HG03432 (cell line): ENCODE results near the gene OSBPL9.
A peak's percentile ranks its signal among the peaks of the same experiment; 100 is the strongest.
"Not testable (repeated sequence)": the region's sequence is repeated elsewhere in the genome, so short reads cannot be mapped to it uniquely, and the experiment has no call there.

ENCODE experiments used
- ATAC-seq: cut with Tn5 transposase; IDR thresholded peaks from one replicate; pipeline ENCODE4 v1.9.1; 2021; ENCODE audit warnings: mild to moderate bottlenecking, moderate library complexity; ENCODE audit not compliant: unreplicated experiment

OSBPL9 gene

GRCh38 chr1:51699391-51699790 is 82.5 kb downstream of the OSBPL9 start:
- ATAC-seq: no peak

- not testable (repeated sequence) for ATAC-seq
Measured at GRCh38 chr1:51701782-51702181, 84.9 kb downstream of the OSBPL9 start.

GRCh38 chr1:51702220-51702619 is 85.3 kb downstream of the OSBPL9 start:
- ATAC-seq: not testable (repeated sequence)

- no peak for ATAC-seq
Measured at GRCh38 chr1:51705035-51705434, 88.1 kb downstream of the OSBPL9 start.

GRCh38 chr1:51708911-51709760 is 92.2 kb downstream of the OSBPL9 start:
- no peak for ATAC-seq

GRCh38 chr1:51709951-51710350 is 93.1 kb downstream of the OSBPL9 start:
- no peak for ATAC-seq

GRCh38 chr1:51712590-51712989 is 95.7 kb downstream of the OSBPL9 start:
- no peak for ATAC-seq

GRCh38 chr1:51714374-51715019 is 97.6 kb downstream of the OSBPL9 start:
- ATAC-seq: no peak

GRCh38 chr1:51715369-51715768 is 98.5 kb downstream of the OSBPL9 start:
- no peak for ATAC-seq

GRCh38 chr1:51716746-51717145 is 99.9 kb downstream of the OSBPL9 start:
- ATAC-seq: no peak

GRCh38 chr1:51717842-51718241 is 101.0 kb downstream of the OSBPL9 start:
- ATAC-seq: no peak

- ATAC-seq: no peak
Measured at GRCh38 chr1:51719146-51719545, 102.3 kb downstream of the OSBPL9 start.

- no peak for ATAC-seq
Measured at GRCh38 chr1:51724797-51725196, 107.9 kb downstream of the OSBPL9 start.

- ATAC-seq: no peak
Measured at GRCh38 chr1:51726051-51726450, 109.2 kb downstream of the OSBPL9 start.

GRCh38 chr1:51726544-51727225 is 109.8 kb downstream of the OSBPL9 start:
- ATAC-seq: no peak

- ATAC-seq: no peak
Measured at GRCh38 chr1:51727366-51727765, 110.5 kb downstream of the OSBPL9 start.

- ATAC-seq: no peak
Measured at GRCh38 chr1:51728611-51729155, 111.8 kb downstream of the OSBPL9 start.

- peak; percentile 95 for ATAC-seq
Measured at GRCh38 chr1:51729156-51729823, 112.4 kb downstream of the OSBPL9 start.

GRCh38 chr1:51729824-51730301 is 113.0 kb downstream of the OSBPL9 start:
- ATAC-seq: peak; percentile 27

GRCh38 chr1:51731998-51732397 is 115.1 kb downstream of the OSBPL9 start:
- ATAC-seq: no peak
